ENCODE results near the gene RETREG3.

DNA sequence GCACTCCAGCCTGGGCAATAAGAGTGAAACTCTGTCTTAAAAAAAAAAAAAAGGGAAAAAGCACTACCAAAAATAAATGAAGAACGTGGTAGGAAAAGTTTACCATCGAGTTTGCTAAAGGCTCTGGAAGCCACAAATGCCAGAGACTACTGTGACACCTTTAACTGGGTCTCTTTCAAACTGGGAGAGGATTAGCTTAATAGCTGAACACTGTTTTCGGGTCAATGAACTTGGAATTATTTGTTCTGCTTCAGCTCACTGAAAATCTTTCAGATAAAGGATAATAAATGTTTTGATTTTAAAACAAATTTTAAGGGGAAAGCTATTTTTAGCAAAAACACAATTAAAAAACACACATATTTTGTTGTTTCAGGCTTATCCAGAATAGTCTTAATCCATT lies 1.4 kb downstream of the RETREG3 start:
- TF ChIP-seq, protein P1, sequence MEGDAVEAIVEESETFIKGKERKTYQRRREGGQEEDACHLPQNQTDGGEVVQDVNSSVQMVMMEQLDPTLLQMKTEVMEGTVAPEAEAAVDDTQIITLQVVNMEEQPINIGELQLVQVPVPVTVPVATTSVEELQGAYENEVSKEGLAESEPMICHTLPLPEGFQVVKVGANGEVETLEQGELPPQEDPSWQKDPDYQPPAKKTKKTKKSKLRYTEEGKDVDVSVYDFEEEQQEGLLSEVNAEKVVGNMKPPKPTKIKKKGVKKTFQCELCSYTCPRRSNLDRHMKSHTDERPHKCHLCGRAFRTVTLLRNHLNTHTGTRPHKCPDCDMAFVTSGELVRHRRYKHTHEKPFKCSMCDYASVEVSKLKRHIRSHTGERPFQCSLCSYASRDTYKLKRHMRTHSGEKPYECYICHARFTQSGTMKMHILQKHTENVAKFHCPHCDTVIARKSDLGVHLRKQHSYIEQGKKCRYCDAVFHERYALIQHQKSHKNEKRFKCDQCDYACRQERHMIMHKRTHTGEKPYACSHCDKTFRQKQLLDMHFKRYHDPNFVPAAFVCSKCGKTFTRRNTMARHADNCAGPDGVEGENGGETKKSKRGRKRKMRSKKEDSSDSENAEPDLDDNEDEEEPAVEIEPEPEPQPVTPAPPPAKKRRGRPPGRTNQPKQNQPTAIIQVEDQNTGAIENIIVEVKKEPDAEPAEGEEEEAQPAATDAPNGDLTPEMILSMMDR (IDR thresholded peaks at IDR 0.05; ENCODE audit: insufficient read depth, low read length, poor library complexity, severe bottlenecking), result no peak
- no peak for TF ChIP-seq EZH2phosphoT487 (conservative IDR thresholded peaks at IDR 0.05; ENCODE audit: low read length)

Measured in SU-DHL-6 (cell line).